SIG-M5 treated with dmso at 0.1 percent for 504 hours (cell line): ENCODE data around the gene C4B.
"Not testable (repeated sequence)": the region's sequence is repeated elsewhere in the genome, so short reads cannot be mapped to it uniquely, and the experiment has no call there.

Experiments
- DNase-seq: peaks from one replicate; lab custom pipeline; 2025; ENCODE audit not compliant: unreplicated experiment; lab: John Stamatoyannopoulos, UW

C4B gene

DNA sequence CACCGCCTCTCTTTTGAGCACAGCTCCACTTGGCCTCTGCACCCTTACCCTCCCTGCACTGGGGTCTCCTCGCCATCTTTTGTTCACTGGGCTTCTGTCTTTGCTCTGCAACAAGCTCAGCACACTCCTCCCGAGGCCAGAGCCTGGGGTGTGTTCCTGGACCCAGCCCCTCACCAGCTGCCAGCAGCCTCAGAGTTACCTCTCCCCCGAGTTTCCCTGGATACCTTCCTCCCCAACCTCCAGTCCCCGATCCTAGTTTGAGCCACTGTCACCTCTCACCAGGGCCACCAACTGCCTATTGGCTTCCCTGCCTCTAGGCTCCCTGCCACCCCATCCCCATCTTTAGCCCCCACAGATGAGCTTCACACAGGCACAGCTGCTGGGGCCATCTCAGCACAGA is 36.0 kb downstream of the C4B start:
- DNase-seq, result no peak

DNA sequence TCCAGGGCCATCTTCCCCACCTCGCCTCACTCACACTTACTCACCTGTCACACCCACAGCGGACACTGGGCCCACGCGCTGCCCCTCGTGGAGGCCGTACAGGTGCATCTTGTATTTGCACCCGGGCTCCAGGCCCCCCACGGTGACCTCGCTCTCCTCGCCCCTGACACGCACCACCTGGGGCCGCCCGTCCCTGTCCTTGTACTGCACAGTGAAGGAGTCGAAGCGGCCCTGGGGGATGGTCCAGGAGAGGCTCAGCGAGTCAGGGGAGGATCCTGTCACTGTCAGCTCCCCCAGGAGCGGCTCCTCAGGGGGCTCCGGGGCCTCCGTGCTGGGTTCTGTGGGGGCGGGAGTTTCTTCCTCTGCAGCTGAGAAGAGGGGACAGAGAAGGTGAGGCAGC is 38.0 kb downstream of the C4B start:
- DNase-seq, result not testable (repeated sequence)

DNA sequence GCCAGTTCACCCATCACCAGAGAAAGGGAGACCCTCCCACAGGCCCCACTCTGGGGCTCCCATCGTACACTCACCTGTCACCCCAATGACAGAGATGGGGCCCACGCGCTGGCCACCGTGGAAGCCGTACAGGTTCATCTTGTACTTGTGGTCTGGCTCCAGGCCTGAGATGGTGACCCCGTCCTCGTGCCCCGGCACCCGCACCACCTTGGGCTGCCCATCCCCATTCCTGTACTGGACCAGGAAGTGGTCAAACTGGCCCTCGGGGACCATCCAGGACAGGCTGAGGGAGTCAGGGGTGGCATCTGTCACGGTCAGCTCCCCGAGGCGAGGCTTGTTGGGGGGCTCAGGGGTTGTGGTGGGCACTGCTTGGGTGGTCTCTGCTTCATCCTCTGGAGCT is 38.7 kb downstream of the C4B start:
- not testable (repeated sequence) for DNase-seq

DNA sequence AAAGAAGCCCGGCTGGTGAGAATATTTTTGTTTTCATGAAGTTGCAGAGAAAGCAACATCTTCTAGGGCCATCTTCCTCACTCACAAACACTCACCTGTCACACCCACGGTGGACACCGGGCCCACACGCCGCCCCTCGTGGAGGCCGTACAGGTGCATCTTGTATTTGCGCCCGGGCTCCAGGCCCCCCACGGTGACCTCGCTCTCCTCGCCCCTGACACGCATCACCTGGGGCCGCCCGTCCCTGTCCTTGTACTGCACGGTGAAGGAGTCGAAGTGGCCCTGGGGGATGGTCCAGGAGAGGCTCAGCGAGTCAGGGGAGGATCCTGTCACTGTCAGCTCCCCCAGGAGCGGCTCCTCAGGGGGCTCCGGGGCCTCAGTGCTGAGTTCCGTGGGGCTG is 41.2 kb downstream of the C4B start:
- DNase-seq, result not testable (repeated sequence)

DNA sequence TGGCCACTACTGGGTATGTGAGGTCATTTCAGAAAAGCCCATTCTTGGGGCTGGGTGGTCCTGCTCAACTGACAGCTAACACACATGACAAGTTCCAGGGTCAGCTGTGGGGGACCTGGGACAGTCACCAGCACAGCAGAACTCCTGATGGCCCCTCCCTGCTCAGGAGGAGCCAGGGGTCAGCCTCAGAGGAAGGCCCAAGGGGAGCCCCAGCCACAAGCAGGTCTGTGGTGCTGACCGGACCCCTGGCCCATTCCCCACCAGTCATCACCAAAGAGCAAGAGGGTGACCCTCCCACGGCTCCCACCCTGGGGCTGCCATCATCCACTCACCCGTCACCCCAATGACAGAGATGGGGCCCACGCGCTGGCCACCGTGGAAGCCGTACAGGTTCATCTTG is 41.7 kb downstream of the C4B start:
- DNase-seq, result no peak

DNA sequence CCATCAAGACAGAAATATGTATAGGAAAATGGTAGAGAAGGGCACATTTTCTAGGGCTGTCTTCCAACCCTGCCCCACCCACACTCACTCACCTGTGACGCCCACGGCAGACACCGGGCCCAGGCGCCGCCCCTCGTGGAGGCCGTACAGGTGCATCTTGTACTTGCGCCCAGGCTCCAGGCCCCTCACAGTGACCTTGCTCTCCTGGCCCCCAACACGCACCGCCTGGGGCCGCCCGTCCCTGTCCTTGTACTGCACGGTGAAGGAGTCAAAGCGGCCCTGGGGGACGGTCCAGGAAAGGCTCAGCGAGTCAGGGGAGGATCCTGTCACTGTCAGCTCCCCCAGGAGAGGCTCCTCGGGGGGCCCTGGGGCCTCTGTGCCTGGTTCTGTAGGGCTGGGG is 43.4 kb downstream of the C4B start:
- DNase-seq, result no peak

DNA sequence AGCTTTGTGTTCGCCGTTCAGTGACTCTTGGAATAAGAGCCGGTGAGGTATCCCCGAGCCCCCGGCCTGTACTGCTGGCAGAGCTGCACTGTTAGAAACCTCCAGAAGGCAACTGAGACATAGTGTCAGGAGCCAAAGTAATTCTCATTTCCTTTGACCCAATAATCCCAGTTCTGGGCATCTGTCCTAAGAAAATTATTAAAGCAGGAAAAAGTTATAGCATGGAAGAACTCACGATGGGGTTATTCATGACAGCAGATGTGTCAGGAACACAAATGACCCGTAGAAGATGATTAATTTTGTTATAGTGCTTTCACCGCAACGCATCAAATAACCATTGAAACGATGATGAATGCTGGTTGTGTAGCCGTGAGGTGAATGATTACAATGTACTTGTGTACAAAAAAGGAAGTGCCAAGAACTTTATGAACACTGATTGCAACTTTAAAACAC is 43.9 kb downstream of the C4B start:
- DNase-seq, result no peak

DNA sequence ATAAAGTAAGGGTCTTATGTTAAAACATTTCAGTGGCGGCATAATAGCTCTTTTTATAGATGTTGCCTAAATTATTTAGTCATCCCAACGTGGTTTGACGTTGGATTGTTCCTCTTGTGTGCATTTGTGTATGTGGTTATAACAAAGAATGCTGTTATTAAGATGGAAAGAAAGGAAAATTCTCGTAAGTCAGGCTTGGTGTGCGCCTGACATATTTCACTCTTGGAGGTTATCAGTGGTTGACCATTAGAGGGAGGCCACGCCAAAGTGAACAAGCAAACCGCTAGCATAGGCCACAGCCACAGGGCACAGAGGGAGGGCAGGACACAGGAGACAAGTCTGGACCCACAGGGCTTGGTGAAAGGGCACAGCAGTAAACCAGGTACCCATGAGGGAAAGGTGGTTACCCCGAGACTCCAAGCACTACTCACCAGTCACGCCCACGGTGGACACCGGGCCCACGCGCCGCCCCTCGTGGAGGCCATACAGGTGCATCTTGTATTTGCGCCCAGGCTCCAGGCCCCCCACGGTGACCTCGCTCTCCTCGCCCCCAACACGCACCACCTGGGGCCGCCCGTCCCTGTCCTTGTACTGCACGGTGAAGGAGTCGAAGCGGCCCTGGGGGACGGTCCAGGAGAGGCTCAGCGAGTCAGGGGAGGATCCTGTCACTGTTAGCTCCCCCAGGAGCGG is 46.5 kb downstream of the C4B start:
- no peak for DNase-seq

DNA sequence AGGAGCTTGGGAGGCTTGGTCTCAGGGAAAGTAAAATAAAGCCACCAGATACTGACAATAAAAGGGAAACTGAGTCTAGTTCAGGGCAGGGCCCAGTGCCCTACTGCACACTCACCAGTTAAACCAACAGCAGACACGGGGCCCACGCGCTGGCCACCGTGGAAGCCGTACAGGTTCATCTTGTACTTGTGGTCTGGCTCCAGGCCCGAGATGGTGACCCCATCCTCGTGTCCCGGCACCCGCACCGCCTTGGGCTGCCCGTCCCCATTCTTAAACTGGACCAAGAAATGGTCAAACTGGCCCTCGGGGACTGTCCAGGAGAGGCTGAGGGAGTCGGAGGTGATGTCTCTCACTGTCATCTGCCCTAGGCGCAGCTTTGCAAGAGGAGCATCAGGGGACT is 50.1 kb downstream of the C4B start:
- no peak for DNase-seq

DNA sequence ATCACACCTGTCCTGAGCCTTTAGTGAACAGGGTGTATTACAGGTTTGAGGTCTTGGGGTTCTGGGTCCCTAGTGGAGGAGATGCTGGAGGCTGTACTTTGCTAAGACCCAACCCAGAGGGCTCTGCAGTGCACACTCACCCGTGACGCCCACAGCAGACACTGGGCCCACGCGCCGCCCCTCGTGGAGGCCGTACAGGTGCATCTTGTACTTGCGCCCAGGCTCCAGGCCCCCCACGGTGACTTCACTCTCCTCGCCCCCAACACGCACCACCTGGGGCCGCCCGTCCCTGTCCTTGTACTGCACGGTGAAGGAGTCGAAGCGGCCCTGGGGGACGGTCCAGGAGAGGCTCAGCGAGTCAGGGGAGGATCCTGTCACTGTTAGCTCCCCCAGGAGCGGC is 52.9 kb downstream of the C4B start:
- not testable (repeated sequence) for DNase-seq

DNA sequence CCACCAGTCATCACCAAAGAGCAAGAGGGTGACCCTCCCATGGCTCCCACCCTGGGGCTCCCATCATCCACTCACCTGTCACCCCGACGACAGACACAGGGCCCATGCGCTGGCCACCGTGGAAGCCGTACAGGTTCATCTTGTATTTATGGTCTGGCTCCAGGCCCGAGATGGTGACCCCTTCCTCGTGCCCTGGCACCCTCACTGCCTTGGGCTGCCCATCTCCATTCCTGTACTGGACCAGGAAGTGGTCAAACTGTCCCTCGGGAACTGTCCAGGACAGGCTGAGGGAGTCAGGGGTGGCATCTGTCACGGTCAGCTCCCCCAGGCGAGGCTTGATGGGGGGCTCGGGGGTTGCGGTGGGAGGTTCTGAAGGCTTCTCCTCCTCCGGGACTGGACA is 53.7 kb downstream of the C4B start:
- DNase-seq, result not testable (repeated sequence)

DNA sequence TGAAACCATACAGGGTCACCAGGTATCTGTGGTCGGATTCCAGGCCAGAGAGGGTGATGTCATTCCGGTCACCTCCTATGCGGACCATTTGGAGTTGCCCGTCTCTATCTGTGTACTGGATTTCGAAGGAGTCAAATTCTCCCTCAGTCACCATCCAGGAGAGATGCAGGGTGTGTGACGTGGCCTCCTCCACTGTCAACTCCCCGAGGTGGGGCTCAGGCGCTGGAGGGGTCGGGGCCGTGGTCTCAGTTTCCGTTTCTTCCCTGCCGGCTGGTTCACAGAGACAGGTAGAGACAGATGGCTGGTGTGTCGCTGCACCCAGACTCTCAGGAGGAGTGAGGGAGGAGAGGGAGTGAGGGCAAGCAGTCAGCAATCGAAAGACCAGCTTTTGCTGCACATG is 54.3 kb downstream of the C4B start:
- DNase-seq, result no peak

DNA sequence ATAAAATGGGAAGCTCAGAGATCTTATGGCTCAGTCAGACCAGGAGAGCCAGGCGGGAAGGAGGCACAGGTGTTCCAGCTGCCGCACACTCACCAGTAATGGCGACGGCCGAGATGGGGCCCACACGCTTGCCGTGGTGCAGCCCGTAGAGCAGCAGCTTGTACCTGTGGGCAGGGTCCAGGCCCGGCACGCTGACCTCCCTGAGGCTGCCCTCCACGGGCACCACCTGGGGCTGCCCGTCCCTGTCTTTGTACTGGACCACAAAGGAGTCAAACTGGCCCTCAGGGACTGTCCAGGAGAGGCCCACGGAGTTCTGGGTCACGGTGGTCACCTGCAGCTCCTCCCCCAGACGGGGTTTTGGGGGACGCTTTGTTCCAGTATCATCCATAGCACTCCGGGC is 54.9 kb downstream of the C4B start:
- no peak for DNase-seq

DNA sequence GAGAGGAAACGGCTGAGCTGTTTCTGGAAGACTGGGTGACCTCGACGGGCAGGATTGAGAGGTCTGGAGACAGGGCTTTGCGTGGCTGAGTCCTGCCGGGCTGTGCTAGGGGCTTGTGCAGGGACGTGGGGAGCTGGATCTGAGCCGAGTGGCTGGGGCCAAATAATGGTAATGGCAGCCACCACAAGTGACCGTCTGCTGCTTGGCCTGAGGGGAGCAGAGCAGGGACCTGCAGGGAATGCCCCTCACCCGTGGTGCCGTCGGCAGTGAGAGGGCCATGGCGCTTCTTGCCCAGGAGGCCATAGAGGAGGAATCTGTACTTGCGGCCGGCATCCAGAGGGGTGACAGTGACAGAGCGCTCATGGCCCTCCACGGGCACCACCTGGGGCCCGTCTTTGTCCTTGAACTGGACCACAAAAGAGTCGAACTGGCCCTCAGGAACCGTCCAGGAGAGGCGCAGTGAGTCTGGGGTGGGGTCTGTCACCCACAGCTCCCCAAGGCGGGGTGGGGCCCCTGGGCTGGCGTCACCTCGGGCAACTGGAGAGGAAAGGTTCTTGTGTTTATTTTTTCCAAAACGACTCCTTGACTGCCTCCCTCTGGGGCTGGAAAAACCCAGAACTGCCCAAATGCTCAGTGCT is 55.4 kb downstream of the C4B start:
- no peak for DNase-seq

DNA sequence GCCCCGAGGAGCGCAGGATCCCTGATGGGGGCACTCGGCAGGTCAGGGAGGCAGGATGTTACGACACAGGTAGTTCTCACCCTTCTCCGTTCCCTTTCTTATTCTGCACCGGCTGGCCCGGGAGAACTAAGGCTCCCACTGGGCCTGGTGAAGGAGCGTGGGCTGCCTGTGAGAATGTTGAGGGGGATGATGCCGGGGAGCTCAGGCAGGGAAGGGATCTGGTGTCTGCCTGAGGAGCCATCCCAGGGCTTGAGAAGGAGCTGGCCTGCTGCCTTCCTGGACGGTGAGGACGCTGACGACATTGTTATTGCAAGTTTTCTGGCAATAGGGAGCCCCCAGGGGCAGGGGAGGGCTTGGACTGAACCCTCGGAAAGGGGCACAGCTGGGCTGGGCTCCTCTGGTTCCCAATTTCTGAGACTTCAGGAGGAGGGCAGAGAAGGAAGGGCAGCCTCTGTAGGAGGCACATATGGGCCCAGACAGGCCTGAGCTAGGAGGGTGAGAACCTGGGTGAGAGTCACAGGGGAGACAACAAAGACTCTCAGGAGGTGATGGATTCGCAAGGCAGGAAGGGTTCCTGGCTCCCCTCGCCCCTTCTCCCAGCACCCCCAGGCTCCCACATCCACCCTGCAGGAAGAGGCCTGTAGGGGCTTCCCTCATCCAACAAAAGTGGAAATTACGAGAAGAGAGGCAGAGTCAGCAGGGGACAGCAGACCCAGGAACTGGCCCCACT is 56.4 kb downstream of the C4B start:
- no peak for DNase-seq

DNA sequence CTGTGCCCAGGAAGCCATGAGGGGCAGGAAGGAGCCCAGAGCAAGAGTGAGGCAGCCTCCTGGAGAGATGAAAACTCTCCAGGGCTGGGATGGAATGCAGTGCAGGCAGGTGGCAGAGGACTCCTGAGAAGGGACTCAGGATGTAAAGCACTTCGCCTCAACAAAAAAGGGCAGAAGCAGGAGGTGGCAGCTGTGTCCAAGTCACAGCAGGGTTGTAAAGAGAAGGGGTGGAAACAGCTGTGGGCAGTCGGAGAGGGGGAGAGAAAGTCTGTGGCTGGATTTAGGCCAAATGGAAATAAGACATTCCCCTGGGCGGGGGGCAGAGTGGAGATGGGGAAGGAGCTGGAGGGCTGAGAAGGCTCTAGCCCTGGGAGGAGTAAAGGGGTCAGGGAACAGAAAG is 58.5 kb downstream of the C4B start:
- no peak for DNase-seq

DNA sequence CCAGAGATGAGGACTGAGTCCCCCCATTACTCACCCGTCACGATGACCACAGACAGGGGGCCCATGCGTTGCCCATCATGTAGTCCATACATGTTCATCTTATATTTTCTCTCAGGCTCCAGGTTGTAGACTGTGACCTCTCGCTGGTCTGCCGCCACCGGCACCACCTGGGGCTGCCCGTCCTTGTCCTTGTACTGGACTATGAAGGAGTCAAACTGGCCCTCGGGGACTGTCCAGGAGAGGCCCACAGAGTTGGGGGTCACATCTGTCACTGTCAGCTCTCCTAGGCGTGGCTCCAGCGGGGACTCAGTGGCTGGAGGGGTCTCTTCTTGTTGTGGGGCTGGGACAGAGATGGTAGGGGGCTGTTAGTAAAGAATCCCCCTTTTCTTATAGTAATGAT is 59.0 kb downstream of the C4B start:
- no peak for DNase-seq

DNA sequence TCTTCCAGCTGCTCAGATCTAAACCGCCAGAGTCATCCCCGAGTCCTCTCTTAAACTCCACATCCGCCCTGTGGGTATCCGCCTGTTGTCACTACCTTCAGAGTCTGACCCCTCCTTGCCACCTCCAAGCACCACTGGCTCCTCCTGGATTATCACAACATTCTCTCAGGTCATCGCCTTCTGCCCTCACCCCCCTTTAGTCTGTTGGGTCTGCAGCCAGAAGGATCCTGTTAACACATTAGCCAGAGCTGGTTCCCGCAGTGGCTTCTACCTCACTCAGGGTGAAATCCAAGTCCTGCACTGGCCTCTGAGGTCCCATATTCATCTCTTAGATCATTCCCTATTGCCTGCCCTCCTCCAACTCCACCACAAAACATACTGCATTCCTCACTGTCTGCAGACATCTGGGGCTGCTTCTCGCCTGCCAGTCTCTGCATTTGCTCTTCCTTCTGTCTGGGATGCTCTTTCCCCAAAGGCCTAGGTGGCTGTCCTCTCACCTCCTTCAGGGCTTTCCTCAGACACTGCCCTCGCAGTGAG is 60.5 kb downstream of the C4B start:
- DNase-seq, result no peak

DNA sequence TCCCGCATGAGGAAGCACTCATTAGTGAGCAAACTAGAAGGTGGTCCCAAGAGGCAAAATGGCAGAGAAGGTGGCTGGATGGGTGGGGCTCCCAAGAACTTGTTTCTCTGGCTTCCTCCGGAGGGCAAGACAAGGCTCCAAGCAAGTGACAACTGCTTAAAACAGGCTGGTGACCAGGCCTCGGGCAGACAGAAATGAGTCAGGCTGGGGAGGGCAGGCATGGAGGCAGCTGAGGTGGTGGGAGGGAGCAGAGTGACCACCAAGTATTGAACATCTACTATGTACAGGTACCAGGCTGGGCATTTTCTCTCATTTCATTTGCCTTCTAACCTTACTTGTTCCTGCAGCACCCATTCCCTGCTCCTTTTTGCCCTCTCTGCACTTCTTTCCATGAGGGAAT is 61.2 kb downstream of the C4B start:
- DNase-seq, result no peak

DNA sequence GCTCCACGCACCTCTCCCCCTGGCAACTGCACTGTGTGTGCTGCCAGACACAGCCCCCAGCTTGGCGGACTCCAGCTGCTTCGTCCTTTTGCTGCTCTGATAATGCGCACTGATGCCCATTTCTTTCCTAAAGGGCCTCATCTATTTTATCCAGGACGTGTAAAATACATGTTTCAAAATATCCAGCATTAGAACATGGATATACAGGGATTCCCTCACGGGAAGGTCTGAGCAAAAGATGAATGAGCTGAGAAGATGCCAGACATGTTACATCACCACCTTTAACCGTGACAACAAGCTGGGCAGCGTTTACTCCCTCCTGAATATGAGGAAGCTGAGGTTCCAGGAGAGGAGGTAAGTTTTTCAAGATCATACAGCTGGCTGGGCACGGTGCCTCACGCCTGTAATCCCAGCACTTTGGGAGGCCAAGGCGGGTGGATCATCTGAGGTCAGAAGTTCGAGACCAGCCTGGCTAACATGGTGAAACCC is 61.8 kb downstream of the C4B start:
- peak; percentile 21 for DNase-seq

DNA sequence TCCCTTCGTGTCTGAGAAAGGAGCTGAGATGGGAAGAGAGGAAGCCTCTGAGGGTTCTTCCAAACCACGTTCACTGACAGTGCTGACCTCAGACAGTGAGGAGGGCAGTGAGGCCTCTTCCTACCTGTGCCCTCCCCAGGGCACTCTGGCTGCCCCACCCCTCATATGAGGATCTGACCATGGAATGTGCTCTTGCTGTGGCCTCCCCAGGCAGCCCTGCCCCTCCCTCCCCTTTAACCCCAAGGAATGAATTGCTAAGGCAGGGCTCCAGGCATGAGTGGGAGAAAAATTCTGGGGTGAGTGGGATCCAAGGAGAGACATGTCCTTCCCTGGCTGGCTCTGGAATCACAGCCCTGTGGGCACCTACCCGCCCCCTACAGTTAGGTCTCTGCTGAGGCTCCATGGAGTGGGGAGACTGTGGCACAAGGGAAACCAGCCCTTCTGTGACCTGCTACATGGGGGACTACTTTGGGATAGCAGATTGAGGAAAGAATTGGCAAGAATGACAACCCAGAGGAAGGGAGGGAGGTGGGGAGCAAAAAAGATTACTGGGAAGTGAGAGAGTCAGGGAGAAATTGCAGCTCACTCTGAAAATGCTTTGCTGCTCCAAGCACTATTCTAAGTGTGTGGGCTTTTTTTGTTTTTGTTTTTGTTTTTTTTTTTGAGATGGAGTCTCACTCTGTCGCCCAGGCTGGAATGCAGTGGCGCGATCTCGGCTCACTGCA is 65.1 kb downstream of the C4B start:
- DNase-seq, result no peak
